ENCODE data around the gene CAPNS1.

GRCh38 chr19:36151144-36152018 lies 11.5 kb downstream of the CAPNS1 start:
- TF ChIP-seq POLR2A (IDR thresholded peaks at IDR 0.05) (no peak), CTCF (IDR thresholded peaks at IDR 0.05 in 8 of 11, conservative IDR thresholded peaks at IDR 0.05 in 3 of 11) (no peak)

All from spleen (tissue), 7 donors.